PC-3 (cell line): ENCODE measurements around the gene BDKRB1. TPM values are rescaled to one million over a fixed set of nuclear protein-coding genes. Genes with fewer than 3 reads are reported as not detected.

Source experiments
- ATAC-seq: fragments of 200-7000 bp; cut with Tn5 transposase; 2 replicates; pipeline ENCODE4 v1.9.1; 2020; ENCODE audit warnings: mild to moderate bottlenecking, moderate library complexity
- BruUV-seq: library from RNA; stranded (reverse); fragments of 400-500 nt; replicated peaks from 2 replicates; lab custom pipeline; 2021; lab: Mats Ljungman, UMichigan
- CTCF ChIA-PET: fragments of 300-600 bp; sonication (Branson Sonifier 250); formaldehyde crosslinking; loops from one replicate; lab custom pipeline; 2022; ENCODE audit warnings: antibody characterized with exemption; lab: Charles Lee
- POLR2A ChIA-PET: fragments of 300-600 bp; sonication (Branson Sonifier 250); formaldehyde crosslinking; loops from one replicate; lab custom pipeline; 2022; ENCODE audit warnings: antibody characterized with exemption; ENCODE audit not compliant: unreplicated experiment; lab: Charles Lee
- DNase-seq: peaks from one replicate; pipeline ENCODE4 v3.0.0-alpha.2; 2015
- H2AFZ ChIP-seq: fragments of 300-600 bp; sonication (generic); 2 replicates; pipeline ENCODE4 v1.6.0; 2016; ENCODE audit warnings: antibody characterized with exemption, low read length
- H3F3A ChIP-seq: fragments of 300-600 bp; sonication (generic); one replicate; pipeline ENCODE4 v1.6.0; 2017; ENCODE audit warnings: antibody characterized with exemption, low read length, control low read depth, mild to moderate bottlenecking; ENCODE audit not compliant: unreplicated experiment
- H3K27ac ChIP-seq: fragments of 300-600 bp; sonication (generic); 2 replicates; pipeline ENCODE4 v1.5.1; 2016; ENCODE audit warnings: mild to moderate bottlenecking, low read length
- H3K27me3 ChIP-seq: fragments of 300-600 bp; sonication (generic); 2 replicates; pipeline ENCODE4 v1.6.1; 2016; ENCODE audit warnings: low read length, mixed read lengths
- H3K36me3 ChIP-seq: fragments of 300-600 bp; sonication (generic); 2 replicates; pipeline ENCODE4 v1.6.1; 2016; ENCODE audit warnings: low read depth, mixed run types, low read length, mixed read lengths
- H3K4me1 ChIP-seq: fragments of 300-600 bp; sonication (generic); 2 replicates; pipeline ENCODE4 v1.5.1; 2016; ENCODE audit warnings: low read length; ENCODE audit not compliant: insufficient read depth
- H3K4me2 ChIP-seq: fragments of 300-600 bp; sonication (generic); 2 replicates; pipeline ENCODE4 v1.6.0; 2016; ENCODE audit warnings: low read length
- H3K4me3 ChIP-seq: fragments of 300-600 bp; sonication (generic); 2 replicates; pipeline ENCODE4 v1.5.1; 2016; ENCODE audit warnings: mild to moderate bottlenecking, low read length, mixed read lengths
- H3K79me2 ChIP-seq: fragments of 300-600 bp; sonication (generic); 2 replicates; pipeline ENCODE4 v1.6.1; 2017; ENCODE audit warnings: low read length, mixed read lengths
- H3K9ac ChIP-seq: fragments of 300-600 bp; sonication (generic); 2 replicates; pipeline ENCODE4 v1.6.0; 2016; ENCODE audit warnings: mild to moderate bottlenecking, low read length
- H3K9me2 ChIP-seq: fragments of 300-600 bp; sonication (generic); replicated peaks from 2 replicates; pipeline ENCODE4 v1.6.1; 2016; ENCODE audit warnings: mixed run types, low read length, mixed read lengths
- H3K9me3 ChIP-seq: fragments of 300-600 bp; sonication (generic); 2 replicates; pipeline ENCODE4 v1.6.1; 2016; ENCODE audit warnings: low read length, mixed read lengths
- H4K20me1 ChIP-seq: fragments of 300-600 bp; sonication (generic); 2 replicates; pipeline ENCODE4 v1.6.1; 2016; ENCODE audit warnings: low read length, mixed read lengths
- CTCF ChIP-seq: fragments of 300-600 bp; sonication (generic); conservative IDR thresholded peaks from 2 replicates; pipeline ENCODE4 v1.5.1; 2017; ENCODE audit warnings: antibody characterized with exemption, low read depth, mild to moderate bottlenecking, low read length
- EZH2 ChIP-seq: fragments of 300-600 bp; sonication (generic); IDR thresholded peaks from one replicate; pipeline ENCODE4 v1.6.1; 2017; ENCODE audit warnings: antibody characterized with exemption, mild to moderate bottlenecking, low read length; ENCODE audit not compliant: unreplicated experiment
- EZH2phosphoT487 ChIP-seq: fragments of 300-600 bp; sonication (generic); IDR thresholded peaks from 2 replicates; pipeline ENCODE4 v1.6.1; 2018; ENCODE audit warnings: mild to moderate bottlenecking, antibody characterized with exemption, low read length, borderline replicate concordance
- intact Hi-C: fragments of 100-400 bp; cut with micrococcal nuclease; formaldehyde crosslinking; loops from 2 replicates; pipeline ENCODE4 v1.9.0; 2023
- total RNA-seq: library from RNA; depleted of rRNA; stranded (reverse); fragments of >200 nt; gene quantifications from 2 replicates; pipeline ENCODE4 v1.2.3, GENCODE V29; 2014

The BDKRB1 gene
- total RNA-seq, 1 experiment from 2014 or later: 0.69 TPM

GRCh38 chr14:96252323-96252998 is 3.5 kb upstream of the BDKRB1 start:
- Histone ChIP-seq H3K4me2 (no peak overlapping the region), H3K4me1 (0 out of 2 replicates have a peak, but pooled peaks cover 7% of the 10 kb centered on the region), H3K79me2 (no peaks in the 10 kb centered on the region), H3K9me3 (no peaks in the 10 kb centered on the region), H3K36me3 (no peaks in the 10 kb centered on the region), H2AFZ (no peak overlapping the region), H3K4me3 (no peak overlapping the region), H3K9me2 (no peaks in the 10 kb centered on the region), H3K27me3 (peaks cover 17% of the 10 kb centered on the region), H3K27ac (no peak overlapping the region), H3F3A (no peaks in the 10 kb centered on the region), H4K20me1 (no peaks in the 10 kb centered on the region), H3K9ac (no peak overlapping the region)
- DNase-seq (no peak), ATAC-seq (no peak)
- ChIA-PET CTCF (no interaction called here), POLR2A (no interaction called here)
- no TSS peak for BruUV-seq
- TF ChIP-seq EZH2phosphoT487 (no peak), EZH2 (no peak), CTCF (no peak)
- intact Hi-C loops: no loop called here

- peaks cover 17% of the 10 kb centered on the region for H3K27me3 ChIP-seq
- H3K27ac ChIP-seq: no peak overlapping the region
- no TSS peak for BruUV-seq
- H3K9me3 ChIP-seq: no peaks in the 10 kb centered on the region
- H3K9ac ChIP-seq: no peak overlapping the region
- H3K79me2 ChIP-seq: no peaks in the 10 kb centered on the region
- DNase-seq (peak; percentile 47), ATAC-seq (peak; percentile 75)
- H3K36me3 ChIP-seq: no peaks in the 10 kb centered on the region
- no peaks in the 10 kb centered on the region for H4K20me1 ChIP-seq
- intact Hi-C loops: no loop called here
- H2AFZ ChIP-seq: no peak overlapping the region
- TF ChIP-seq CTCF: no peak
- 0 out of 2 replicates have a peak, but pooled peaks cover 7% of the 10 kb centered on the region for H3K4me1 ChIP-seq
- H3K4me3 ChIP-seq: no peak overlapping the region
- no peaks in the 10 kb centered on the region for H3F3A ChIP-seq
- H3K9me2 ChIP-seq: no peaks in the 10 kb centered on the region
- H3K4me2 ChIP-seq: no peak overlapping the region
- ChIA-PET POLR2A (no interaction called here), CTCF (no interaction called here)
Observed at GRCh38 chr14:96252999-96253539, 2.9 kb upstream of the BDKRB1 start.

GRCh38 chr14:96254687-96255086 is 1.3 kb upstream of the BDKRB1 start:
- no peaks in the 10 kb centered on the region for H3K79me2 ChIP-seq
- DNase-seq: no peak
- H3K9ac ChIP-seq: no peak overlapping the region
- BruUV-seq: no TSS peak
- no peaks in the 10 kb centered on the region for H3K9me2 ChIP-seq
- CTCF ChIA-PET: no interaction called here
- 0 out of 2 replicates have a peak, but pooled peaks cover 7% of the 10 kb centered on the region for H3K4me1 ChIP-seq
- TF ChIP-seq CTCF: no peak
- no peak for TF ChIP-seq EZH2phosphoT487
- no peak for TF ChIP-seq EZH2
- no peaks in the 10 kb centered on the region for H4K20me1 ChIP-seq
- ATAC-seq: no peak
- H3K4me3 ChIP-seq: no peak overlapping the region
- peaks cover 17% of the 10 kb centered on the region for H3K27me3 ChIP-seq
- no peak overlapping the region for H2AFZ ChIP-seq
- H3K9me3 ChIP-seq: no peaks in the 10 kb centered on the region
- intact Hi-C loops: no loop called here
- no peaks in the 10 kb centered on the region for H3K36me3 ChIP-seq
- POLR2A ChIA-PET: no interaction called here
- H3K27ac ChIP-seq: no peak overlapping the region
- no peaks in the 10 kb centered on the region for H3F3A ChIP-seq
- H3K4me2 ChIP-seq: no peak overlapping the region
